Measurements from ENCODE around the gene MED27.

- no peak for TF ChIP-seq EP300 (IDR thresholded peaks at IDR 0.05; ENCODE audit: borderline replicate concordance)
- TF ChIP-seq MAX (IDR thresholded peaks at IDR 0.05), result no peak
- no peak for TF ChIP-seq TEAD4 (IDR thresholded peaks at IDR 0.05)
- TF ChIP-seq ZBTB7A (IDR thresholded peaks at IDR 0.05; ENCODE audit: low read depth), result no peak
- no peak for TF ChIP-seq YY1 (IDR thresholded peaks at IDR 0.05; ENCODE audit: low read depth)
- no peak for TF ChIP-seq USF1 (IDR thresholded peaks at IDR 0.05)
- no peak for TF ChIP-seq CEBPB (IDR thresholded peaks at IDR 0.05)
- no peak for TF ChIP-seq REST (IDR thresholded peaks at IDR 0.05; ENCODE audit: low read depth)
- no peak for TF ChIP-seq TAF1 (IDR thresholded peaks at IDR 0.05; ENCODE audit: low read depth)
- no peak for TF ChIP-seq FOXM1 (IDR thresholded peaks at IDR 0.05; ENCODE audit: borderline replicate concordance, low read depth)
These were observed 75.3 kb downstream of the MED27 start for GRCh38 chr9:132004323-132004722.

All from Ishikawa (cell line).